ENCODE results near the gene KDM8. TPM values are rescaled to one million over a fixed set of nuclear protein-coding genes. Genes with fewer than 3 reads are reported as not detected.

Gene KDM8
- total RNA-seq, 1 experiment from 2014 or later: 7.9 TPM

- H3K9me3 ChIP-seq (ENCODE audit: control insufficient read depth, insufficient read depth, low read depth, low read length): no peaks in the 10 kb centered on the region
- TF ChIP-seq SIN3A (IDR thresholded peaks at IDR 0.05; ENCODE audit: borderline replicate concordance, insufficient read depth, low read depth, low read length): no peak
- no peak for TF ChIP-seq CTCF (IDR thresholded peaks at IDR 0.05)
- TF ChIP-seq POLR2AphosphoS5 (IDR thresholded peaks at IDR 0.05; ENCODE audit: low read depth, low read length): no peak
- no peak for TF ChIP-seq REST (IDR thresholded peaks at IDR 0.05; ENCODE audit: insufficient read depth in 1 of 2, low read depth in 2 of 2, low read length in 1 of 2)
- no peak for TF ChIP-seq TCF7L2 (IDR thresholded peaks at IDR 0.05; ENCODE audit: low read depth, low read length)
- H3K36me3 ChIP-seq (ENCODE audit: control insufficient read depth, insufficient read depth, low read length): peaks cover 2% of the 10 kb centered on the region; the same call in 1 of the 2 replicates
- CTCF ChIA-PET: interaction anchor here (0.7 kb wide), 1 partner anchor 43 kb away, joined by 5 read pairs; no protein-coding TSS in a partner anchor
- no TSS peak for BruUV-seq (replicated peaks)
- H3K4me1 ChIP-seq (ENCODE audit: control insufficient read depth, insufficient read depth, low read length): peaks cover 7% of the 10 kb centered on the region; the same call in 1 of the 2 replicates
- no peak overlapping the region for H3K27ac ChIP-seq (ENCODE audit: low read length)
- intact Hi-C loops (cut with micrococcal nuclease; ENCODE audit: unreplicated experiment) (loop anchor here (5.0 kb wide), 1 partner anchor 219 kb away; no protein-coding TSS in a partner anchor), in situ Hi-C loops (cut with HindIII; ENCODE audit: low pct_unique_long_range_greater_than_20kb, low sequenced_read_pairs) (no loop called here)
- POLR2A ChIA-PET: no interaction called here
- no peaks in the 10 kb centered on the region for H3K27me3 ChIP-seq (ENCODE audit: control insufficient read depth, insufficient read depth, low read length)
- no peak for DNase-seq (ENCODE audit: low read depth, low spot score)
- ATAC-seq: no peak
- H3K4me3 ChIP-seq (ENCODE audit: low read depth in 2 of 2, low read length in 2 of 2): no peak overlapping the region
Measured at GRCh38 chr16:27238016-27238587, 34.8 kb downstream of the KDM8 start.

- ChIA-PET POLR2A (no interaction called here), CTCF (interaction anchor here (0.7 kb wide), 1 partner anchor 43 kb away, joined by 5 read pairs; no protein-coding TSS in a partner anchor)
- H3K9me3 ChIP-seq (ENCODE audit: control insufficient read depth, insufficient read depth, low read depth, low read length): no peaks in the 10 kb centered on the region
- DNase-seq (ENCODE audit: low read depth, low spot score) (no peak), ATAC-seq (no peak)
- H3K36me3 ChIP-seq (ENCODE audit: control insufficient read depth, insufficient read depth, low read length): peaks cover 2% of the 10 kb centered on the region; the same call in 1 of the 2 replicates
- intact Hi-C loops (cut with micrococcal nuclease; ENCODE audit: unreplicated experiment): loop anchor here (5.0 kb wide), 1 partner anchor 219 kb away; no protein-coding TSS in a partner anchor
- H3K27me3 ChIP-seq (ENCODE audit: control insufficient read depth, insufficient read depth, low read length): no peaks in the 10 kb centered on the region
- in situ Hi-C loops (cut with HindIII; ENCODE audit: low pct_unique_long_range_greater_than_20kb, low sequenced_read_pairs): no loop called here
- TF ChIP-seq SIN3A (IDR thresholded peaks at IDR 0.05; ENCODE audit: borderline replicate concordance, insufficient read depth, low read depth, low read length) (no peak), CTCF (IDR thresholded peaks at IDR 0.05) (no peak), POLR2AphosphoS5 (IDR thresholded peaks at IDR 0.05; ENCODE audit: low read depth, low read length) (no peak), REST (IDR thresholded peaks at IDR 0.05; ENCODE audit: insufficient read depth in 1 of 2, low read depth in 2 of 2, low read length in 1 of 2) (no peak), TCF7L2 (IDR thresholded peaks at IDR 0.05; ENCODE audit: low read depth, low read length) (no peak)
- peaks cover 11% of the 10 kb centered on the region; the same call in 1 of the 2 replicates for H3K4me1 ChIP-seq (ENCODE audit: control insufficient read depth, insufficient read depth, low read length)
- H3K27ac ChIP-seq (ENCODE audit: low read length): no peak overlapping the region
- BruUV-seq (replicated peaks): no TSS peak
- no peak overlapping the region for H3K4me3 ChIP-seq (ENCODE audit: low read depth in 2 of 2, low read length in 2 of 2)
Measured at GRCh38 chr16:27238591-27238990, 35.3 kb downstream of the KDM8 start.

All from Panc1 (cell line).